ENCODE results near the gene CARNS1.

GRCh38 chr11:67400251-67400941 lies 15.1 kb upstream of the CARNS1 start:
- TF ChIP-seq CTCF (IDR thresholded peaks at IDR 0.05): no peak
- TF ChIP-seq POLR2A (IDR thresholded peaks at IDR 0.05): no peak
